ENCODE data around the gene CDC42BPB.

The CDC42BPB gene

DNA sequence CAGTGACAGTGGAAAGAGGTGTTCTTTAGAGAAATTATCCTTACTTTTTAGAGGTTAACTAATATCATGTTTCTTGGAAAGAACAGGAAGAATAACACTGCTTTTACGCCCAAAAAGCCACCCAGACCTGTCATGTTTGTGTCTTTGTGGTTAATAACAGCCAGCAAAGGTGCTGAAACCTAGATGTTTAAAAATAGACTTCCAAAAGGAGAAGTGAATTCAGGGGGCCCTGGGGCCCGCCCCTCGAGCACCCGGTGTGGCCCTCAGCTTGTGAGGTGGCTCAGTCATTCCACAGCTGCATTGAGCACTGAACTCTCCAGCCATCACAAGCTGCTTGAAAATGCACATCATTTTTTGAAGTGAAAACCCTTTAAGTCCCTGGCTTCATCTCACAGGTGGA, 155.7 kb downstream of the CDC42BPB start:
- TF ChIP-seq EZH2 (IDR thresholded peaks at IDR 0.05; ENCODE audit: borderline replicate concordance, low read depth, low read length, severe bottlenecking), result no peak
- TF ChIP-seq, protein P1, sequence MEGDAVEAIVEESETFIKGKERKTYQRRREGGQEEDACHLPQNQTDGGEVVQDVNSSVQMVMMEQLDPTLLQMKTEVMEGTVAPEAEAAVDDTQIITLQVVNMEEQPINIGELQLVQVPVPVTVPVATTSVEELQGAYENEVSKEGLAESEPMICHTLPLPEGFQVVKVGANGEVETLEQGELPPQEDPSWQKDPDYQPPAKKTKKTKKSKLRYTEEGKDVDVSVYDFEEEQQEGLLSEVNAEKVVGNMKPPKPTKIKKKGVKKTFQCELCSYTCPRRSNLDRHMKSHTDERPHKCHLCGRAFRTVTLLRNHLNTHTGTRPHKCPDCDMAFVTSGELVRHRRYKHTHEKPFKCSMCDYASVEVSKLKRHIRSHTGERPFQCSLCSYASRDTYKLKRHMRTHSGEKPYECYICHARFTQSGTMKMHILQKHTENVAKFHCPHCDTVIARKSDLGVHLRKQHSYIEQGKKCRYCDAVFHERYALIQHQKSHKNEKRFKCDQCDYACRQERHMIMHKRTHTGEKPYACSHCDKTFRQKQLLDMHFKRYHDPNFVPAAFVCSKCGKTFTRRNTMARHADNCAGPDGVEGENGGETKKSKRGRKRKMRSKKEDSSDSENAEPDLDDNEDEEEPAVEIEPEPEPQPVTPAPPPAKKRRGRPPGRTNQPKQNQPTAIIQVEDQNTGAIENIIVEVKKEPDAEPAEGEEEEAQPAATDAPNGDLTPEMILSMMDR (IDR thresholded peaks at IDR 0.05; ENCODE audit: borderline replicate concordance, extremely low read depth, low read length, poor library complexity, severe bottlenecking), result no peak
- H3K27me3 ChIP-seq (ENCODE audit: insufficient read depth, low read length, poor library complexity), result no peaks in the 10 kb centered on the region
- DNase-seq, result no peak

DNA sequence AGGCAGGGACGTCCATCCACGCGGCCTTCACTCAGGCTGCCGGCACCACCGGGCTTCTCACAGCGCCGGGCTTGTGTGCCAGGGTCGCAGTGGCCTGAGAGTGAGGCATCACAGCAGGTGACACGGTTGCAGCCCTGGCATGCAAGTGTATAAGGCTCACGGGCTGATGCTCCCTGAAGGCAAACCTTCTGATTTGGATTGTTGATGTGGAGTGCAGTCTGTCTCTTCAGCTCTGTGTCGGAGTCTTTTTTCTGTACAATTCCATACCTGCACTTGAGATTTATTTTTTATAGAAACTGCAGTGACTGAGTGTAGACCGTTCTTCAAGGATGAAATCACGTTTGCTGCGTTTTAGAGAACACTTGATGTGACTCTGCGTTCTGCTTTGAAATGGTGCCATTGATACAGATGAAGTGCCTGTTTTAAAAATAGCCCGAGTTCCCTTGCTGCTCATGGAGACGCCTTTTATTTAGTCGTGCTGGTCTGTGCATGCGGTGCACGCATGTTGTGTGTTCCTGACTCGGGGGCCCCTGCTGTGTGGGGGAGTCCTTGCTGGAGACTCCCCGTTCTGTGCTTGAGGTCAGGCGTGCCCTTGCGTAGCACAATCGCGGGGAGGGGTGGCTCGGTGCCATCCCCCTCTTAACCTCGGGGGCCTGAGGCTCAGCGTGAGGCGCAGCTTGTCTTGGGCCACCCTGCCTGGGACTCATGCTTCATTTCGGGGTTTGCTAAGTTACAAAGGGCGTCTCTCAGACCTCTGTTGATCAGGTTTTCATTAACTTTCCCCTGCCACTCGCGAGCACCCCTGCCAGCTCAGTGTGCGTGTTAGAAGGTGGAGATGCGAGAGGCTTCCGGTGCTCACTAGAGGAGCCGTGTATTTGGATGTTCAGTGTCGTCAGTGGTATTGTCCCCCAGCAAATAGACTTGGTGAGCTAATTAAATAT, 156.4 kb downstream of the CDC42BPB start:
- TF ChIP-seq EZH2 (IDR thresholded peaks at IDR 0.05; ENCODE audit: borderline replicate concordance, low read depth, low read length, severe bottlenecking), result no peak
- TF ChIP-seq, protein P1 (IDR thresholded peaks at IDR 0.05; ENCODE audit: borderline replicate concordance, extremely low read depth, low read length, poor library complexity, severe bottlenecking), result no peak
- Histone ChIP-seq H3K4me2 (ENCODE audit: insufficient read depth, low read length) (no peak overlapping the region), H3K27me3 (ENCODE audit: insufficient read depth, low read length, poor library complexity) (no peaks in the 10 kb centered on the region), H4K20me1 (ENCODE audit: insufficient read depth, low read length) (no peaks in the 10 kb centered on the region), H3K79me2 (ENCODE audit: insufficient read depth, low read length) (no peaks in the 10 kb centered on the region), H3K4me3 (ENCODE audit: low read depth in 1 of 2, low read length in 2 of 2) (no peak overlapping the region), H3K36me3 (ENCODE audit: insufficient read depth, low read length) (peaks cover 71% of the 10 kb centered on the region), H3K27ac (ENCODE audit: low read length) (no peak overlapping the region), H3K9me3 (ENCODE audit: insufficient read depth, low read length, severe bottlenecking) (no peaks in the 10 kb centered on the region), H3K4me1 (ENCODE audit: insufficient read depth, low read length) (no peaks in the 10 kb centered on the region), H3K9ac (ENCODE audit: low read depth, low read length) (no peak overlapping the region), H2AFZ (ENCODE audit: low read depth, low read length) (no peak overlapping the region)
- DNase-seq (no peak), ATAC-seq (ENCODE audit: insufficient read depth, low read depth) (no peak)

More for the DNA sequence above, 155.7 kb downstream of the CDC42BPB start:
- H3K9ac ChIP-seq (ENCODE audit: low read depth, low read length), result no peak overlapping the region
- H3K79me2 ChIP-seq (ENCODE audit: insufficient read depth, low read length), result no peaks in the 10 kb centered on the region
- no peak overlapping the region for H3K27ac ChIP-seq (ENCODE audit: low read length)
- peaks cover 71% of the 10 kb centered on the region for H3K36me3 ChIP-seq (ENCODE audit: insufficient read depth, low read length)
- ATAC-seq (ENCODE audit: insufficient read depth, low read depth), result no peak
- H3K4me2 ChIP-seq (ENCODE audit: insufficient read depth, low read length), result no peak overlapping the region
- H2AFZ ChIP-seq (ENCODE audit: low read depth, low read length), result no peak overlapping the region
- no peaks in the 10 kb centered on the region for H4K20me1 ChIP-seq (ENCODE audit: insufficient read depth, low read length)
- no peaks in the 10 kb centered on the region for H3K9me3 ChIP-seq (ENCODE audit: insufficient read depth, low read length, severe bottlenecking)
- H3K4me1 ChIP-seq (ENCODE audit: insufficient read depth, low read length), result no peaks in the 10 kb centered on the region
- H3K4me3 ChIP-seq (ENCODE audit: low read depth in 1 of 2, low read length in 2 of 2), result no peak overlapping the region

DNA sequence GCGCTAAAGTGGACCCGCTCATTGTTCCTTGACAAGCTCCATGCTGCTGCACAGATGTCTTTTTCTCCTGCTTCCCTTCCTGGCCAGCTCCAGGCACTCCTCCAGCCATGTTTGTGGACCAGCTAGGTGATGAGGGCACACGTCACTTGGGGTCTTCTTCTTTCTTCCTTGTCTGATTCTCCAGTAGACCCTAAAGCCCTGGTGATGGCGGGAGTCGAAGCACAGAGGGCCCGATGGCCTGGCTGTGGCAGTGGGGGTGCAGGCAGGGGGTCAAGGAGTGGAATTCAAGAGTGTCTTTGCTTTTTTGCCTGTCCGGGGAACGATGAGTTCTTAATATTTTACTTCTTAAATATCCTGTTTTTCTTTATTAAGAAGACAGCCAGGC, 157.8 kb downstream of the CDC42BPB start:
- no peak for DNase-seq
- no peak overlapping the region for H3K4me3 ChIP-seq (ENCODE audit: low read depth in 1 of 2, low read length in 2 of 2)
- H3K27ac ChIP-seq (ENCODE audit: low read length), result no peak overlapping the region
- no peaks in the 10 kb centered on the region for H3K4me1 ChIP-seq (ENCODE audit: insufficient read depth, low read length)
- H3K79me2 ChIP-seq (ENCODE audit: insufficient read depth, low read length), result no peaks in the 10 kb centered on the region
- peaks cover 72% of the 10 kb centered on the region for H3K36me3 ChIP-seq (ENCODE audit: insufficient read depth, low read length)
- H3K9me3 ChIP-seq (ENCODE audit: insufficient read depth, low read length, severe bottlenecking), result no peaks in the 10 kb centered on the region
- H3K9ac ChIP-seq (ENCODE audit: low read depth, low read length), result no peak overlapping the region
- H3K27me3 ChIP-seq (ENCODE audit: insufficient read depth, low read length, poor library complexity), result no peaks in the 10 kb centered on the region
- no peaks in the 10 kb centered on the region for H4K20me1 ChIP-seq (ENCODE audit: insufficient read depth, low read length)
- ATAC-seq (ENCODE audit: insufficient read depth, low read depth), result no peak
- TF ChIP-seq, protein P1 (IDR thresholded peaks at IDR 0.05; ENCODE audit: borderline replicate concordance, extremely low read depth, low read length, poor library complexity, severe bottlenecking), result no peak
- no peak for TF ChIP-seq EZH2 (IDR thresholded peaks at IDR 0.05; ENCODE audit: borderline replicate concordance, low read depth, low read length, severe bottlenecking)
- no peak overlapping the region for H2AFZ ChIP-seq (ENCODE audit: low read depth, low read length)
- no peak overlapping the region for H3K4me2 ChIP-seq (ENCODE audit: insufficient read depth, low read length)

All from DND-41 (cell line).